ENCODE results near the gene FBXL16.

GRCh38 chr16:720990-721764 lies 15.6 kb upstream of the FBXL16 start, which contains the start of gene ANTKMT:
- TF ChIP-seq CTCF (IDR thresholded peaks at IDR 0.05) (peak in 3 of 4 experiments; percentile 18 to 44 (median 27)), POLR2A (IDR thresholded peaks at IDR 0.05) (peak; percentile 33 to 67)
